NB4 (cell line): ENCODE data around the gene MYO1E.

Experiments
- DNase-seq: peaks from one replicate; pipeline ENCODE4 v3.0.0; 2010; ENCODE audit warnings: low read depth
- H3K4me3 ChIP-seq: one replicate; pipeline ENCODE4 v1.5.1; 2011; ENCODE audit warnings: mild to moderate bottlenecking, low read depth, low read length, moderate library complexity
- MYC ChIP-seq: IDR thresholded peaks from 2 replicates; pipeline ENCODE4 v1.6.1; 2011; ENCODE audit warnings: low read depth, low read length
- POLR2A ChIP-seq: IDR thresholded peaks from 2 replicates; pipeline ENCODE4 v1.6.1; 2011; ENCODE audit warnings: mild to moderate bottlenecking; ENCODE audit not compliant: insufficient read length; ENCODE audit errors: extremely low read depth
- TF ChIP-seq, protein P1 (sequence below): IDR thresholded peaks from one replicate; pipeline ENCODE4 v1.5.1; 2012; ENCODE audit warnings: low read depth, low read length
- TF ChIP-seq, protein P2 (sequence below): IDR thresholded peaks from 2 replicates; pipeline ENCODE4 v1.6.1; 2011; ENCODE audit warnings: low read depth, low read length

MYO1E gene

DNA sequence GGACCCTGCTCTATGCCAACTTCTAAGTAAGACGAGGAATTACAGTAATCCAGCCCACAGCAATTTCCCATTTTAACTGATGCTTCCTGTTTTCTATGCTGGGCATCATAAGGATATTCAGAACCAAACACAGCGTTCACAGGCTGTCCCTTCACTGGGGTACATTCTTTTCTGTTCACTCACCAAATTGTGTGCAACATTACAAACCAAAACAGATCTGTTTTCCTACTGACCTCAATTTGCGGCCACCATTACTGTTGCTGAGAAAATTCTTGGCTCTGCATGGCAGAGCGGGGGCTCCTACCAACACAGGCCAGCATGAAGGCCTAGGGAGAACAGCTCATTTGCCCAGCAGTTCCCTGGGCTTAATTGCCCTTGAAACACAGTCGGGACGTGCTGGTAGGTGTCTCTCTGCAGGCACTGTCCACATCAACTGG is 76.5 kb downstream of the MYO1E start:
- H3K4me3 ChIP-seq, result no peak overlapping the region
- DNase-seq, result no peak
- TF ChIP-seq, protein P1, sequence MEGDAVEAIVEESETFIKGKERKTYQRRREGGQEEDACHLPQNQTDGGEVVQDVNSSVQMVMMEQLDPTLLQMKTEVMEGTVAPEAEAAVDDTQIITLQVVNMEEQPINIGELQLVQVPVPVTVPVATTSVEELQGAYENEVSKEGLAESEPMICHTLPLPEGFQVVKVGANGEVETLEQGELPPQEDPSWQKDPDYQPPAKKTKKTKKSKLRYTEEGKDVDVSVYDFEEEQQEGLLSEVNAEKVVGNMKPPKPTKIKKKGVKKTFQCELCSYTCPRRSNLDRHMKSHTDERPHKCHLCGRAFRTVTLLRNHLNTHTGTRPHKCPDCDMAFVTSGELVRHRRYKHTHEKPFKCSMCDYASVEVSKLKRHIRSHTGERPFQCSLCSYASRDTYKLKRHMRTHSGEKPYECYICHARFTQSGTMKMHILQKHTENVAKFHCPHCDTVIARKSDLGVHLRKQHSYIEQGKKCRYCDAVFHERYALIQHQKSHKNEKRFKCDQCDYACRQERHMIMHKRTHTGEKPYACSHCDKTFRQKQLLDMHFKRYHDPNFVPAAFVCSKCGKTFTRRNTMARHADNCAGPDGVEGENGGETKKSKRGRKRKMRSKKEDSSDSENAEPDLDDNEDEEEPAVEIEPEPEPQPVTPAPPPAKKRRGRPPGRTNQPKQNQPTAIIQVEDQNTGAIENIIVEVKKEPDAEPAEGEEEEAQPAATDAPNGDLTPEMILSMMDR, result no peak
- TF ChIP-seq POLR2A, result no peak
- TF ChIP-seq, protein P2, sequence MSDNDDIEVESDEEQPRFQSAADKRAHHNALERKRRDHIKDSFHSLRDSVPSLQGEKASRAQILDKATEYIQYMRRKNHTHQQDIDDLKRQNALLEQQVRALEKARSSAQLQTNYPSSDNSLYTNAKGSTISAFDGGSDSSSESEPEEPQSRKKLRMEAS, result no peak
- TF ChIP-seq MYC, result no peak

DNA sequence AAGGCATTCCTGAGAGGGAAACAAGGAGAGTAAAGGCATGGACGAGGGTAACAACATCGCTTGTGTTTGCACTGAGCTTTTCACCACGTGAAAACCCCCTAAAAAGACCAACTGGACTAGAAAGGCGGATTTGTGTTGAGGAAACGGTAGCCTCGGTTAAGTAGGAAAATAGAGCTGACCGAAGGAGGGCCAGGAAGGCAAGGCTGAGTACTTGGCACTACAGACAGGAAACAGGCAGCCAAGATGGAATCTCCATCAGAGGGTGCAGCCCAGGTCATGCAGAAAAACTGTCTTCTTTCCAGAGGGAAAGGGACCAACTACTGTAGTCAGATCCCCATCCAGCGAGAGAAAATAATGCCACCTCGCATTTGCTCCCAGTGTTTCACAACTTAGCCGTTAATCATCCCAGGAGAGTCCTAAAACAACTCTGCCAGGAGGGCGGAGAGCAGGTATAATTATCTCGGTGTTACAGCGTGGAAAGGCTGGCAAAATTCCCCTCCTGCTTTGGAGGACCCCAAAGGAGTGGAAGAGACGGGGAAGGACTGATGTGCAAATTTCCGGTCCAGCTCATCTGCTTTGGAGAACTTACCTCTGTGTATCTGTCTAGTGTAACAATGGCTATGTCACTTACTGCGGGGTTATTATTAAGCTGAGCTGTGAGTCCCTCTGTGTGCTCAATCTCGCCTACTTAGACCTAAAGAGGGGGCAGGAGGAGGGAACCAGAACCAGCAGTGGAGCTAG is 77.2 kb downstream of the MYO1E start:
- TF ChIP-seq POLR2A, result no peak
- TF ChIP-seq MYC, result no peak
- TF ChIP-seq, protein P2, result no peak
- TF ChIP-seq, protein P1, result no peak
- no peak for DNase-seq
- H3K4me3 ChIP-seq, result no peak overlapping the region

DNA sequence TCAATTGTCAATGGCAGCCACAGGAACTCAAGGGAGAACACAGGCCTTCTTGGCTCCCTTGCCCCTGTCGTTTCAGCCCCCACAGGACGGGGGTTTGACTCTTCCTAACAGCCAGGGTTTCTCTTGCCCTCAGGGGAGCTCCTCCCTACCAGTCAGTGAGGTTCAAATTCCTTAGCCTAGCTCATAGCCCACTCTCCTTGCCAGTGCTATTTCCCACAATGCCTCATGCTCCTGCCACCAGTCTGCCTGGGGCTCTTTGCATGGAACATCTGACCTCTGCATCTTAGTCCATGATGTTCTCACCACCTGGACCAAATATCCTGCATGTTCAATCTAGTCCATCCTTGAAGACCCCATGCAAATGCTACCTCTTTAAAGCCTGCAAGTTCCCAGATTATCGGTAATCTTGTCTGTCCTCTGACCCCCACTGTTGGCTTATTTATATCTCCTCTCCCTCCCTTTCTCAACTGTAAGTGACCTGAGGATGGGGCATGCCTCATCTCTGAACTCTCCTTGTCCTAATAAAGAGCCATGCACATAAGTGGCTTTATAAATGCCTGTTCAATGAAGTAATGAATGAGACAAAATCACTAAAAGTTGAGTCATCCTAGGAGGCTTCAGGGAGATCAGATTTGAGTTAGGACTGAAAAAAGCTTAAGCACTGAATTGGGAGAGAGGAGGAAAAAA is 78.0 kb downstream of the MYO1E start:
- no peak for DNase-seq
- no peak overlapping the region for H3K4me3 ChIP-seq
- TF ChIP-seq POLR2A (no peak), MYC (no peak)

DNA sequence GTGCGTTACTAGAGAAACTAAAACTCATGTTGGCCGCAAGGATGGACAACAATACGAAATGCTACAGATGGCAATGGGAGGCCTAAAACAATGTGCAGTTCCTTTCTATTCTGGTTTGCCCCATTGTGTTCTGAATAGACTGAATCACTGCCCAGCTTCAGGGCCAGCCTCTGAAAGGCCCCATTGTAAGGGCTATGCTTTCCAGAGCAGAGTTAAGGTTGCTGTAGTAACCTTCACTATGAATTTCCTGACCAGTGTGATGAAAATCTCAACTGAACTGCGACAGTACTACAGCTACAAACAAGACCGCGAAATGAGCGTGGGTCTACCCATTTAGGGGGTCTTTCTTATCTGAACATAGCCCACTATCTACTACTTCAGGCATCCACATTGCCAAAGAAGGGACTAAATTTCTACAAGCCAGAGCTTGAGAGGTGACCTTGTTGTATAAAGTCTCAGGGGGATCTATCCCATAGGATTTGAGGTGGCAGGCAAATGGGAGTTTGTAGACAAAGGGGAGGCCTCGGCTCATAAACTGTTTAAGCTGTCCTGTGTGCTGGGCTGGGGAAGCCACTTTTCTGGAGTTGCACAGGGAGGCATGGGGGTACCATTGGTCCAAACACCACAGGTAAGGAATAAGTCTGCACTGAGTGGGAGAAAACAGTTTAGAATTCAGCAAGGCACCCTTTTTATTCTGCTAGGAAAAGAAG is 80.1 kb downstream of the MYO1E start:
- TF ChIP-seq MYC (no peak), POLR2A (no peak)
- TF ChIP-seq, protein P2, result no peak
- TF ChIP-seq, protein P1, result no peak
- no peak overlapping the region for H3K4me3 ChIP-seq
- no peak for DNase-seq

DNA sequence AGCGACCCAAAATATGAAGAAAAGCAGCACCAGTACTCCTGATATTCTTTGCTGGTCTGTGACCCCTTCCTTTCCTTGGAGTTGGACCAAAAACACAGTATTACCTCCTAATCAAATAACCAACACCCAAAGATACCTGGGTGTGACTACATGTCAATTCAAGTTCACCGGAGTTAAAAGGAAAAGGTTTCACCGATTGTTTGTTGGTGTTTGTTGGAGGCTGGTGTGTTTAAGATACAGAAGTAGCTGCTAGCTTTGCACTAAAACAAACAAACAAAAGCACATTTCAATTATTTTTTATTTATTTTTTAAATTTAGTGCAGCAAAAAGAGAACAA is 81.5 kb downstream of the MYO1E start:
- no peak overlapping the region for H3K4me3 ChIP-seq
- no peak for DNase-seq
- TF ChIP-seq POLR2A, result no peak
- TF ChIP-seq, protein P2, result no peak
- TF ChIP-seq MYC, result no peak
- TF ChIP-seq, protein P1, result no peak

DNA sequence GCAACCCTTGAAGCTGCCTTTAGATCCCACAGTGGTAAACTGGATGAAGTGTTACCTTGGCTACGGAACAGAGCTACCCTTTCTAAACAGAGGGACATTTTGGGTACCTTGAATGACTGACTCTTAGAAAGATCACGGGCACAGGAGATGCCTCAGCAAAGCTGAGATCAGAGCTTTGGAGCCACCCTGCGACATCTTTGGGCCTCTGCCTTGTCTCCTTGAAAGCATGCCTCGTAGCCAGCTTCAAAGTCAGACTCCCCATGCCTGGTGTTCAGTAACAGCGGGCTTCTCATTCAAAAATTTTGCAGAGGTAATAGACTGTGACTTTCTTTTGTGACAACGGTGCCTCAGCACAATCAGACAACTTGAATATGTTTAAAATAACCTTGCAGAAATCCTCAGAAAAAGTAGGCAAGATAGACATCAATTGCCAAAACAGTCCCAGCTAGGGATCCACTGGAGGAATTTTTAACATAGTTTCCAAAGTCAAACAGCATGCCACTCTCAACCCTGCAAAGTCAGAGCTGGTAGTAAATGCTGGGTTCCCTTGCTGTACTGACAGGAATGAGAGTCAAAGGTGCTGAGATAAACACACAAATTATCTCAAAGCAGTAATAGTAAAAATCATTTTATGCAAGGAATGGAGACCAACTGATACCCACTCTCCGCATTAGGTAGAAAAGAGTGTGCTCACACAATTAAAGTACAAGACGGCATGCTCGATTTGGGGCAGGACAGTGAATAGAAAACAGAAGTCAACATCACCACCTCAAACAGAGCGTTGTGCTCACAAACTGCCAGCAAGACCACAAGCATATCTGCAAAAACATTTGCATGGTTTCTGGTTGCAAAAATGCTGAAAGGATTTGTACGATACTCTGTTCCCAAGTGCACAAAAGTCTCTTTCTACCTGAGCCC is 82.1 kb downstream of the MYO1E start:
- DNase-seq, result no peak
- TF ChIP-seq POLR2A, result no peak
- TF ChIP-seq, protein P2, result no peak
- TF ChIP-seq, protein P1, result no peak
- no peak for TF ChIP-seq MYC
- H3K4me3 ChIP-seq, result no peak overlapping the region
